ENCODE data around the gene MFAP5. TPM values are rescaled to one million over a fixed set of nuclear protein-coding genes. Genes with fewer than 3 reads are reported as not detected.

The MFAP5 gene
- polyA plus RNA-seq, 1 of the 3 experiments (the other 2 are of a cell fraction), result 19.1 TPM

GRCh38 chr12:8675591-8676036 lies 13.0 kb upstream of the MFAP5 start:
- Histone ChIP-seq H2AFZ (ENCODE audit: low read depth) (peak overlapping the region; percentile 43; the same call in 1 of the 2 replicates), H3K4me2 (no peak overlapping the region), H3K9me3 (no peaks in the 10 kb centered on the region), H3K27me3 (ENCODE audit: insufficient read depth) (no peaks in the 10 kb centered on the region; the same call in 1 of the 2 replicates), H3K9ac (no peak overlapping the region), H3K4me3 (ENCODE audit: low read depth in 2 of 2, low read length in 1 of 2) (no peak overlapping the region), H3F3A (replicated peaks; ENCODE audit: insufficient read depth) (peaks cover 9% of the 10 kb centered on the region), H3K36me3 (replicated peaks in 1 of 2; ENCODE audit: control insufficient read depth in 1 of 2, insufficient read depth in 2 of 2, low read length in 1 of 2) (no peaks in the 10 kb centered on the region), H4K20me1 (ENCODE audit: insufficient read depth) (no peaks in the 10 kb centered on the region), H3K27ac (ENCODE audit: low read depth in 2 of 2, low read length in 1 of 2) (no peak overlapping the region), H3K4me1 (ENCODE audit: control insufficient read depth in 1 of 2, insufficient read depth in 2 of 2, low read depth in 1 of 2, low read length in 1 of 2) (no peaks in the 10 kb centered on the region; a peak in 1 of 4 replicates), H3K9me2 (no peaks in the 10 kb centered on the region), H3K79me2 (ENCODE audit: insufficient read depth) (no peaks in the 10 kb centered on the region)
- WGBS (ENCODE audit: low lambda C conversion rate), result 9% methylated on average over 3 of the region's 3 CpGs
- no peak for TF ChIP-seq SMC3 (IDR thresholded peaks at IDR 0.05; ENCODE audit: low read depth, low read length)
- TF ChIP-seq ZBTB33 (IDR thresholded peaks at IDR 0.05; ENCODE audit: borderline replicate concordance, low read depth), result no peak
- TF ChIP-seq TAF1 (IDR thresholded peaks at IDR 0.05; ENCODE audit: borderline replicate concordance, low read depth, low read length), result no peak
- TF ChIP-seq ELF1 (IDR thresholded peaks at IDR 0.05), result no peak
- no peak for TF ChIP-seq MAX (IDR thresholded peaks at IDR 0.05; ENCODE audit: low read depth)
- TF ChIP-seq TCF12 (IDR thresholded peaks at IDR 0.05), result no peak
- TF ChIP-seq USF2 (IDR thresholded peaks at IDR 0.05; ENCODE audit: borderline replicate concordance, low read depth, low read length), result no peak
- TF ChIP-seq MEF2A (IDR thresholded peaks at IDR 0.05; ENCODE audit: borderline replicate concordance, low read depth), result no peak
- TF ChIP-seq GATA2 (CRISPR knock-in tag; IDR thresholded peaks at IDR 0.05), result no peak
- TF ChIP-seq IRF3 (IDR thresholded peaks at IDR 0.05; ENCODE audit: low read depth, low read length), result no peak
- no peak for TF ChIP-seq GABPA (IDR thresholded peaks at IDR 0.05; ENCODE audit: low read depth)
- no peak for TF ChIP-seq EP300 (IDR thresholded peaks at IDR 0.05; ENCODE audit: borderline replicate concordance in 1 of 2, low read depth in 1 of 2, low read length in 1 of 2)
- no peak for TF ChIP-seq EZH2phosphoT487 (IDR thresholded peaks at IDR 0.05; ENCODE audit: borderline replicate concordance, low read depth)
- TF ChIP-seq JUND (IDR thresholded peaks at IDR 0.05), result no peak
- no peak for TF ChIP-seq CTCF (IDR thresholded peaks at IDR 0.05)
- TF ChIP-seq SIN3A (IDR thresholded peaks at IDR 0.05; ENCODE audit: borderline replicate concordance, low read depth, low read length), result no peak
- TF ChIP-seq USF1 (IDR thresholded peaks at IDR 0.05; ENCODE audit: borderline replicate concordance, low read depth), result no peak
- ChIA-PET CTCF (interaction anchor here (1.6 to 7.9 kb wide), 4 partner anchors 12 to 215 kb away, joined by 4 to 161 read pairs (median 14); partner anchors contain the start of gene A2ML1), POLR2A (no interaction called here)
- DNase-seq, result no peak
